NCI-H2029 (cell line): ENCODE measurements around the gene SLC8A1.

ENCODE experiments used
- DNase-seq: peaks from one replicate; lab custom pipeline; 2025; lab: John Stamatoyannopoulos, UW

The SLC8A1 gene

DNA sequence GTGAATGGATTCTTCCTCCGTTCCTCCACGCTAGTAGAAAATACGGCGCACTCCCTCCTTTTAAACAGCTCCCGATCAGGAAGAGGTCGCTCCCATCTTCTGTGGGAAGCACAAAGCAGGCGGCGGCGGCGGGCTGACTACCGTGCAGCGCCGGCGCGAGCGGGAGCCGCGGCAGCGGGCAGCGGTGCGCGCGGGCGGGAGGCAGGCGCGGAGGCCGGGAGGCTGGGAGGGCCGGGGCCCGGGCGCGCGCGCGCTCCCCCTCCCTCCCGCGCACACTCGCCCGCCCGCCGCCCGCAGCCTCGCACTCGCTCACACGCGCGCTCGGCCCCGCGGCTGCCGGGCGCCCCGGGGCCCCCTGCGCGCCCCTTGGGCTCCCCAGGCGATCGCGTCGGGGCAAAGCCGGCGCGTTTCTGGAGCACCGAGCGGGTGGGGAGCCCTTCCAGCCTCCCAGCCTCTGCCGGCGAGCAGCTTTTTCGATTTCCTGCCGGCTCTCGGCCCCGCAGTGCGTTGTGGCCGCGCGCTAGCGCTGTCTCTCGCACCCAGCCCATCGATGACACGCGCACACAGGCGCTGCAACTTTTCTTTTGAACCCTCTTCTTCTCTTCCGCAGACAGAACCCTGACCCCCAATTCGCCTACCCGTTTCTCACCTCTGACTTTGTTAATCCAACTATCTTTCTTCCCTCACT is at the start of gene SLC8A1:
Gene SLC8A1, minus strand, starts transcription at position 173 of the 688 bp plus-strand sequence.
- no peak for DNase-seq

DNA sequence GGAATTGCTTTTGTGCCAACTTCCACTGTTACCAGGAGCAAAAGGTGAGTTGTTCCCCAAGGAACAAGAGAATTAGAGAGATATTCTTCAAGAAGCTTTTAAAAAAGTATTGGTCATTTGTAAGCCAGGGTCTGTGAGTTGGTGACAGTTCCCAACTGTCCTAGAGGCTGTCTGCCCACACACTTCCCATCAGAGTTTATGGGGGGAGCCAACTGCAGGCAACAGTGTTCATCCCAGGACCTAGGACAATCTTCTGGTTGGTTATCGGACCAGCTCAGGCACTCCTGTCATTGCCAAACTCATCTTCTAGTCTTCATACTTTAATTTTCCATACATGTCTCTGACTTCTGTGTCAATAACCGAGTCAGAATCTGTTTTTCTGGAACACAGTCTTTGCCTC is 47.5 kb upstream of the SLC8A1 start:
- no peak for DNase-seq

DNA sequence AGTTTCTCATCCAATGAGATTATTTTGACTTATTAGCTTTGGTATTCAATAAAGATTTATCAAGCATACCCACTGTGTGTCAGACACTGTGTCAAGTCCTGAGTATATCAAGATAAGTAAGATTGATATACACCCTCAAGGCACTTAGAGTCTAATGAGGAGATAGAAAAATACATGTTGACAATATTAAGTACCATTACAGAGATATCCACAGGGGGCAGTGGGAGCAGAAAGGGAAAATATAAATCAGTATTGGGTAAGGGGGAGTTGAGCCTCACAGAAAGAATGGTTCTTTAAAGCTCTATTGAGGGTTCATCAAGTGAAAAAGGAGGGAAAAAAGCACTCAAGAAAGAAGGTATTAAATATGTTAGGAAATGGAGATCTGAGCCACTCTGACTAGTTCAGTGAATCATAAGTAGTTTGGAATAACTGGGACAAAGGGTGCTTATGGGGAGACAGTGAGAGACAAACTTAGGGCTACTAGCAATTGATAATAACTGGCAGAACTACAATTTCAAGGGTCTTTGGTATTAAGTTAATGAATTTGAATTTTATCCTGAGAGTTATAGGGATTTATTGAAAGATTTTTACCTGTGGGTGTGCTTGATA is 45.5 kb upstream of the SLC8A1 start:
- no peak for DNase-seq

DNA sequence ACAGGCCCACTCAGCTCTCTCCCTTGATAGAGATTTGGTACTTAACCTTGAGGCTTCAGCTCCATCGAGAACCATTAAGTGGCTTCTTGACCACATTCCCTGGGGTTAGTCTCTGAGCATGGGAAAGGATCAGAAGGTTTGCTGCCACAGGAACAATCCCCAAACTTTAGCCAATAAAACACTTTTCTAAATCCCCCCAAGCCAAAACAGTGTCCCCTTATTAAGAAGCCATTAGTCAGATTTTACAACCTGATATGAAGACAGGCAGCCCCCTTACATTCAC is 37.7 kb upstream of the SLC8A1 start:
- DNase-seq, result no peak

DNA sequence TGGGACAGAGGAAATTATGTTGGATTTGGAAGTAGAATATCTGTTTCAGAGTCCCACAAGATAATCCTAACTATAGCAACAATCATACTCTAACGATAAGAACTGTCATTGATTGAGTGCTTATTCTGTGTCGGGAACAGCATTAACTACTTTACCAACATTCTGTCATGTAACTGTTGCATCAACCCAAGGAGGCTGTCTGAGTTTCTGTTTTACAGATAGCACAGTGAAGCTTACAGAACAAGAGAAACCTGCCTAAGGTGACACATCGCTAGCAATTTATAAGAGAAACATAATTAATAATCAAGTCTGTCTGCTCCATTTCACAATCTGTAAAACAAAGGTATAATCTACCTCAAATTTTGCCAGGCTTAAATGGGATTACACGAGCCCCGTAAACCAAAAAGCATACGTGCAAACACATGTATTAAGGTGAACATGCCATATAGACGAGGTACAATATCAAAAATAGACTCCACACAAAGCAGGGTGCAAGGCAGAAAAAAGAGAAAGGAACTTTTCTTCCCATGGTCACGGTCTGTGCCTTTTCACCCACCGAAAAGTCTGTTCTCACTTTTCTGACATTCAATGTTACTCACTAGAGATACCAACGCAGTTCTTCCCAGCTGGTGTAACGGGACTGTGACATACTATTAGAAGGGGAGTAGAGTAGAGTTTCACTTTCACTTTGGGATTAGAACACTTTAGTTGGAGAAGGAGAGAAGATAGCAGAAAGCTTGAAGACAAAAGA is 37.2 kb upstream of the SLC8A1 start:
- peak; percentile 8 for DNase-seq

DNA sequence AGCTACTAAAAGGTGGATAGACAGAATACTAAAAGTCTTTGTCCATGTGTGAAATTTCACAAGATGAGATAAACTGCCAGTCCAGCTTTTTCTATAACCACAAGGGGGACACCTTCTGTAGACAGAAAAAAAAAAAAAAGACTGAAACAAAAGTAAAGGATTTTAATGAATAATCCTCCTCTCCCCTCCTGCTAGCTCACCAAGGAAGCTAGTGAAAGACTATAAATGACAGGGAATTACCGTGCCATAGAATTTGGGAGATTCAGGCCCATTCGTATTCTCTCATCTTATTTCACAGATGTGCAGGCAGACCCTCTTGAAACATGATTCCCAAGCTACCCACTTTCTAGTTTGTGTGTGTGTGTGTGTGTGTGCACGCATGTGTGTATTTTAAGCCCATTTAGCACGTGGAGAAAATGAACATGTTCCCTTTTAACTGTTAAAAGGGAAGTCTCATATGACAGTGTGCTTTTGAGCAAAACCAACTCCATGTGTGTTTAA is 36.3 kb upstream of the SLC8A1 start:
- DNase-seq, result no peak

DNA sequence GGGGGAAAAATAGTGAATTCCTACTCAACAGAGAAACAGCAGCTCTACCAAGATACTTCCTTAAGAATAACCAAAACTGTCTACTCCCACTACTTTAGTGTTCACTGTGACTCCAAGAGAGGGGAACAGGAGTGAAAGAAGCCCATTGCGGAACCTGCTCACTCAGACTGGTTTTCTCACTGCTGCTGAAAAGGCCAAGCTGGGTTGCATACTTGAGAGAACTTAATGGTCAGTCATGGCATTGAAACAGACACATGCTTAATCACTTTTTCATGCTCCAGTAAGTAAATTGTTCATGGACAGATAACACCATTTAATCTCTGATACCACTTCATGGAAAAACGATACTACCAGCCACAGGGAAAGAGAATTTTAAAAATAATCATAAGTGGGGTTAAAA is 35.7 kb upstream of the SLC8A1 start:
- no peak for DNase-seq

DNA sequence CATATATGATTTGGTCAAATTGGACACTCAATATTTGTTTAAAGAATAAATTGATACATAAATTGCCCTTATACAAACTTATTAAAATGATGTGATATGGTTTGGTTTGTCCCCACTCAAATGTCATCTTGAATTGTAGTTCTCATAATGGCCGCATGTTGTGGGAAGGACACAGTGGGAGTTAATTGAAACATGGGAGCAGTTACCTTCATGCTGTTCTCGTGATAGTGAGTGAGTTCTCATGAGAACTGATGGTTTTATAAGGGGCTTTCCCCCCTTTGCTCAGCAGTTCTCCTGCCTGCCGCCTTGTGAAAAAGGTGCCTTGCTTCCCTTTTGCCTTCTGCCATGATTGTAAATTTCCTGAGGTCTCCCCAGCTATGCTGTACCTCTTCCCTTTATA is 34.0 kb upstream of the SLC8A1 start:
- DNase-seq, result no peak

DNA sequence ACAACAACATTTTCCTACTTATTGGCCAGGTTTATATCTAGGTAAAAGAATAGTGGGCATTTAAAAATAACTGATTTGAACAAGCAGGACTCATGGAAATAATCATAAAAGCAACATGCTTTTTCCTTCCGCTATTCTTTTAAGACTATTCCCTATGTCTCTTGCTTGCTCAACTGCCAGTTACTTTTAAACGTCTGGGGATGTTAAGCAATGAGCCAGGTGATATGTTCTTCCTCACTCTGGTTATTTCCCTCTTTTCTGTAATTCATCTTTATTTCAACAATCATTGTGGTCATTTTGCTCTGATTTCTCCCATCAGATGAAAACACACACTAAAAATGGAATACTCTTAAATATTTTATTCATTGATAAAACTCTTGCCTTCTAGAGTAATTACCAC is 33.4 kb upstream of the SLC8A1 start:
- no peak for DNase-seq

DNA sequence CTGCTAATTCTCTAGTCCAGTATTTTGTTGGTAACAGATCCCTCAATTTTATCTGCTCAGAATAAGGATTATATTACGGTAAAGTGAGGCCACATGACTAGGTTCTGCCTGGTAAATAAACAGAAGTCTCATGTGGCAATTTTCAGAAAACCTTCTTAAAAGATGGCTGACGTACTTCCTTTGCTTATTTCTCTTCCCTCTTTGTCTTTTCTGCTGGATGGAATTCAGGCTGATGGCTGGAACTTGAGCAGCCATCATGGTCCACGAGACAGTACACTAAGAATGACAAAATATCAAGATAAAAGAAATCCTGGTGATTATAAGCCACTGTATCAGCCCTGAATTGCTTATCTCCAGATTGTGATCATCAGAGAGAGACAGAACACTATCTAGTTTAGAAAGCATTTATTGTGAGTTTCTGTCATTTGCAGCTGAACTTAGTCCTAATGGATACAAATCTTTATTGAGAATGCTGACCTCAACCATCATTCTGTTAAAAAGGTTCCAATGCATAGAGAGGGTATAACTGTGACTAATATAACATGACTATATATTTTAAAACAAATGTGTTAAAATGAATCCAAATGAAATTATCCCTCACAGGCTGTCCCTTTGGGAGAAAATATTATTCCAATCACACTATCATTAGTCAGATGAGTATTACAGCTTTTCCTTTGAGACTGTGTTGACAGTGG is 31.8 kb upstream of the SLC8A1 start:
- no peak for DNase-seq

DNA sequence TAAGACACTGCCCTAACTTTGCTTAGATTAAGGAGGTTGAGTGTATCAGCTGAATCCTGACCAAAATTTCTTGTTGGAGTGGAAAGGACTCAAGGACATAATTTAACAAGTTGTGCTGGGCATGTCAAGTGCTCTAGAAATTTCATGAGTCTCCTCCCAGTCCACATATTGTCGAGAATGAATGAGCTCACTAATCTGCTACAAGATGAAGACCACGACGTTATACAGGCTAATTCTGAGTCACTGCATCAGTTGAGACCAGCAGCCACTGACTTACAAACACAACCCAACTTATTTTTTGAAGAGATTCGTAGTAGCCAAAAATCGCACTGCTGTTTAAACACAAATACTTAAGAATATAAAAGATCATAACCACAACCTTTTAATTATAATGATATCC is 28.7 kb upstream of the SLC8A1 start:
- DNase-seq, result no peak

DNA sequence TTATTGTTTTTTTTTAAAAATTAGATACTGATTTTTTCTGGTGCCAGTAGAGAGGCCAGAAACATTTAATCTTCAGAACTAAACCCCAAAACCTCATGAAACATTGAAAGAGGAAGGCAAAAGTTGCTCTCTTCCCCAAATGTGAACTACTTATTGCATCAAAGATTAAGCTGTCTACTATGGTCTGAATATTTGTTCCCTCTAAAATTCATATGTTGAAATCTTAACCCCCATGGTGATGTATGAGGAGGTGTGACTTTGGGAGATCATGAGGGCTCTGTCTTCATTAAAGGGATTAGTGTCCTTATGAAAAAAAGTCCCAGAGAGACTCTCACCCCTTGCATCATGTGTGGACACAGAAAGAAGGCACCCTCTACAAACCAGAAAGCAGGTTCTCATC is 28.2 kb upstream of the SLC8A1 start:
- no peak for DNase-seq

DNA sequence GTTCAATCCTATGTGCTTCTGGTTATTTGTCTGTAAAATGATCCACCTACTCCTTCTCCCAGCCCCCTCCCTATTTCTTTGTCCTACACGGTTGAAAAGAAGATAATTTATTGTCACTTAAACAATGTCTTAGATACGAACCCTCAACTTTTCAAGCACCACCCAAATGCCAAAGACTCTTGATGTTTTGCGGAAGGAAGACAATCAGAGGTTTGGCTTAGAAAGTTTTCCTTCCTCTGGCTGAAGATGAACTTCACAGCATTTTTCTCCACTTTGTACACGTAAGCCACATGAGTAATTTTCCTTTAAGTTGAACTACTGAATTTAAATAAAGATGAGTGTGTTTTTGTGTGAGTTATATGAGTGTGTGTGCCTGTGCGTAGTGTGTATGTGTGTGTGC is 25.5 kb upstream of the SLC8A1 start:
- DNase-seq, result no peak

DNA sequence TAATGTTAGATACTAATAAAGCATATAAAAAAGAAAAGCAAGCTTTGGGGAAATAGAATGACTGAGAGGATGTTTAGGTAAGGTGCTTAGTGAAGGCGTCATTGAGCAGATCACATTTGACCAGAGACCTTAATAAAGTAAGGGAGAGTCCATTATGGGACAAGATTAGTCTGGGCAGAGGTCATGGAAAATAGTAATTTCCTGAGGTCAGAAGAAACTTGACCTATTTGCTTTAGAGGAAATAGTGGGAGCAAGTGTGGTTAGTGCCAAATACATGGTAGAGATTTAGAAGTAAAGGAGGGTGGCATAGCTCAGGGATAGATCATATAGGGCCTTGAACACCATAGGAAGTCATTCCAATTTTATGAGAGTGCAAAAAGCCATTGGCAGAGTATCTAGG is 24.5 kb upstream of the SLC8A1 start:
- DNase-seq, result no peak

DNA sequence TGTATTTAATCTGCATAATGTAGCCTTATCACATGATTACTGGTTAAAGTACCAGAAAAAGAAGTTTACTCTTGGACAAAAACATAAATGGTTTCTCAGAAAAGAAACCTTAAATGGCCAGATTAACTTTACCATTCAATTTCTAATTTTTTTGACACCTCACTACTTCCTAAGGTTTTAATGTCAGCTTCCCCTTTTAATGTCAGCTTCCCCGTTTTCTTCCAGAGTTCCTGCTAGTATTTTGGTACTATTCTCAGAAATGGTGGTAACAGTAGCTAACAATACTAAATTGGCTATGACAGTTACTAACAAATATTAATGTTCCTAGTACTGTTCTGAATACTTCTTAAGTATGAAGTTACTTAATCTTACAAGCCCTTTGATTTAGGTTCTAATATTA is 22.4 kb upstream of the SLC8A1 start:
- DNase-seq, result no peak

DNA sequence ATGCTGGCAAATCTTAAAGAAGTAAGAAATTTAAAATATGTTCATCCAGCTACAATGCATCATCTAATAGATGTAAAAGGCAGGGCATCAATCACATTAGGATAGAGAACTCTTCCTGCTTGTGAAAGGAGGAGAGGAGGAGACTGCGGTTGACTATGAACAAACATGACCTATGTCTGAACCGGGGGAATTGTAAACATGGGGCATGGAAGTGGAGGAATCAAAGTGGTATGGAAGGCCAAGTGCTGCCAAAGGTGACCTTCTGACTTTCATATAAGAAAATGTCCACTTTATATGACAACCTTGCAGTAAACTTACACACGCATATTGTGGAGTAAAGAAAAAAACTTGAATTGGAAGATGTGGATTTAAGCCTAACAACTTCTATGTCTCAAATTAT is 20.0 kb upstream of the SLC8A1 start:
- no peak for DNase-seq

DNA sequence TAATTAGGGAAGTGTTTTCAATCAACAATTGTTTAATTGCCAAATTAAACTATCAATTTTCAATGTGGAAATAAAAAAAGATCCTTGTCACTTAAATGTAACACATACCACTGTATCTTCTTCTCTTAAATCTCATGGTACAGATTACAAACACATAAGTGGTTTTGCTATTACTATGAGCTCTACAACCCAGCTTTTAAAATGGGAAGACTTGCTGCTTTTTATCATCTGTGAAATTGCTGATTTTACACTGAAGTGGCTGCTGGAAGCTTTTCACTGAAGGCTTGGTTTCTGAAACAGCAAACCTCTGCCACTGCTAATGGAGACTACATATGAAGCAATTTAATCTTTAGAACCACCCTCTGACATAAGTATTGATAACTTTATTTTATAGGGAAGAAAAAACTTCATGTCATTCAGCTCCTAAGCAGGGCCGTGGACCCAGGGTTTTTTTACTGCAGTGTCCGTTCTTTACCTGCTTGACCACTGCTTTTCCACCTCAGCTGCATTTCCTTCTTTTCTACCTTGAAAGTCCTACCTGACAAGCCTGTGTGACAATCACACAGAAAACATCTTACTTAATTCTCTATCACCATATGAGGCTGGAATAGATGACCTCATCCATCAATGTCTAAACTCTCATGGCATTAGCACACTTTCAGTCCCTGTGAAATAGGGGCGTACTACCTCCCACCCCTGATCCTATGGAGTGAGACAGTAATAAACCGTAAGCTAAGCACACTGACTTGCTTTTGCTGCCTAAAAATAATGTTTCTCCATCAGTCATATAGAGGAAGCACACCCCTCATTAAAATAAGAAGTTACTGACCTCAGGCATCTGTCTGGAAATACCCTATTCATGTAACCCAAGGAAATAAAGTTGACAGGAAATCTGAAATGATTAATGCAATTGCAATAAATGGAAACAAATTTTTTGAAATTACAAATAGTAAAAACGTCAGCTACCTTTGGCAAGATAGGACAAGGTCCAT is 19.2 kb upstream of the SLC8A1 start:
- DNase-seq, result no peak

DNA sequence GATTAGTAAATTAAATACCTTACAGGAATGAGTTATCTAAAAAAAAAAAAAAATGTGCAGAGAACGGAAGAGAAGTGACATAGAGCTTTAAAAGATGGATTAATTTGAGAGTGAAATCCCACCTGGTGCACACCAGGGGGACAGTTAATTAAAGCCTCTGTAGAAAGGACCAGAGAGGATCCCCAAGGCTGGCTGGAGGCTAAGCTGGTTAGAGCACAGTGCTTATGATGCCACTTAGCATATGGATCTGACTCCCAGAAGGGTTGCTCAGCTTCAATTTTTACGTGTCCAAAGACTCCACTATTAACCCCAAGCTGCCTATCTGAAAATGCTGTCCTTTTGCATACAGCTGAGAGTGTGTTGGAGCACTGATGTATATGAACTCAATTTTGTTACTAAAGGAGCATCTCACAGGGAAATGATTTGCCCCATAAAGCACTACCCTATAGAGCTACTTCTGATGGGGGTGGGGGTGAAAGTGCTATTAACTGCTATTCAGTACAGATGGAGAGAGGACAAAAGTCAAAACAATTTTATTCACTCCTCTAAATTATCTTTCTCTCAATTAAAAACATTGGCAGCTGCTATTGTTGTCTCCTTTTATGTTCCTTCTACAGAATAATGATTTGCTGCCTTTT is 15.2 kb upstream of the SLC8A1 start:
- DNase-seq, result no peak

DNA sequence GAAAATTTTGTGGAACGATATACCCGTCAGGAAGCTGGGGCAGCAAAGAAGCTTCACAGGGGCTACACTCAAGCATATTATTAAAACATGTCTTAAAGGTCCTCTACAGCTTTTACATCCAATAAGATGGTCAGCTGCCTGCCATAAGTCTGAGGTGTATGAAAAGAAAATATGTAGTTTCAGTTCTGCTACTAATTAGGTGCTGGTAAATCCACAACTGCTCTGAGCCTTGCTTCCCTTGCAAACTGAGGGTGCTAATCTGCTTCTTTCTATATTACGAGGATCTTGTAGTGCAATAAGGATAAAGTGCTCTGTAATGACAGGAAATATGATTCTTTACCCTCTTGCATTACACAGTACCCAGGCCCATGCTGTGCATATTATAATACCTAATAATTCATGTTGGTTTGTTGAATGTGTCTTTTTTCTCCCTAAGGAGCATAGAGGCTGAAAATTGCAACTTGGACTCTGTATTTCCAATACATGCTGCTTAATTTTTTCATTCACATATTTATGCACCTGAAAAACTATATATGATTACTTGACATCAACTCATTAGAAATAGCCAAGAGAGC is 14.5 kb upstream of the SLC8A1 start:
- no peak for DNase-seq

DNA sequence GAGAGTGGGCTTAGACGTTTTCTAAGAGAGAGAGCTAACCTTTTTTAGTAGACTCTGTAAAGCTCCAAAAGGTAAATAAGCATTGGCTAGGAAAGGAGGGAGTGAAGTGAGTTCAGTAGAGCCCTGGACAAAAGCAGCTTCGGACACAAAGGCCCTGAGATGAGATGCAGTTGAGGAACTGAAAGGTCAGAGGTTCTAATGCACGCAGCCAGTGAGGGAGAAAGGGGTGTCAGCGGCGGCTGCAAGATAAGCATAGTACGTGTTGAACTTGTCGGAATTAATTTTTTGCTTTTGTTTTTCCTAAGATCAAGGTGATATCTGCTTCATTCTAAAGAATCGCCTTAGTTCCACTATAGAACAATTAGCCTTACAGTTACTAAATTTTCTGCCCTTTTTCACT is 11.2 kb upstream of the SLC8A1 start:
- DNase-seq, result no peak

DNA sequence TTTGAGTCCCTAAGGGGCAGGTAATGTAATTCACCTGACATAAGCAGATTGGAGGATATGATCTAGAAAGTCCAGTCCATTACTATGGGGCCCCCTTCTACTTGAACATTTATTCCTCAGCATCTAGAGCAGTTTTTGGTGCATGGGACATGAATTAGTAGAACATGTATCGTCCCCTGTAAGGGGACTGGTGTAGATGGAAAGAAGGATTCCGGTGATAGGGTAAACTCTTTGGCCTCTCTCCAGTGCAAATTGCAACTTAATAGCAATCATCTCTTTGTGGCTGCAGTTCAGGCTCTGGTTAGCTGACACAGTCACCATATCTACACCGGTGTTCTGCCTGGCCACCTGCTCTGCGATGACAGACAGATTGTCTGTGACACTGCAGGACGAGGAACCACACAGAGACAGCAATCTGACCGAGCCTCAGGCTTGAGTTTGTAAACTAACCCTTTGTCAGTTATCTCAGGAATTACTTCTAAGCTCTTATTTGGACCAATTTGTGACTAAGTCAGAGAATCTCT is 6.4 kb upstream of the SLC8A1 start:
- no peak for DNase-seq
